ENCODE data around the gene COA7. TPM values are rescaled to one million over a fixed set of nuclear protein-coding genes. Genes with fewer than 3 reads are reported as not detected.
A peak's percentile ranks its signal among the peaks of the same experiment; 100 is the strongest.

COA7 gene
- total RNA-seq, 2 donors from 2014 or later, result 1.9 to 3.9 TPM

DNA sequence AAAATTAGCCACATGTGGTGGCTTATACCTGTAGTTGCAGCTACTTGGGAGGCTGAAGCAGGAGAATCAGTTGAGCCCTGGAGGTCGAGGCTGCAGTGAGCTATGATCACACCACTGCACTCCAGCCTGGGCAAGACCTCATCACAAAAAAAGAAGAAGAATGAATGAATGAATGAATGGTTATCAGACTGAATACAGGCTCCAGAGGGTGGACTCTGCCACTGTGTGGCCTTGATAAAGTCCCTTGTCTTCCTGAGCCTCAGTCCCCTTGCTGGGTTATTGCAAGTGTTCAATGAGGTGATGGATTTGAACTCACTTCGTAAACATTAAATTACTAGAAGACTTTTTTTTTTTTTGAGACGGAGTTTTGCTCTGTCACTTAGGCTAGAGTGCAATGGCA, 40.4 kb downstream of the COA7 start:
- ATAC-seq, result no peak

GRCh38 chr1:52654063-52654462, 44.1 kb downstream of the COA7 start:
- peaks cover 3% of the 10 kb centered on the region for H3K36me3 Mint-ChIP-seq (ENCODE audit: low read depth)
- H3K9me3 ChIP-seq (ENCODE audit: control insufficient read depth, low read length, poor library complexity, severe bottlenecking), result no peaks in the 10 kb centered on the region
- H3K27ac Mint-ChIP-seq, result peak overlapping the region; percentile 81
- H3K27me3 Mint-ChIP-seq, result no peaks in the 10 kb centered on the region
- DNase-seq (no peak), ATAC-seq (no peak)
- no peak overlapping the region for H3K4me3 Mint-ChIP-seq
- peaks cover 10% of the 10 kb centered on the region for H3K4me1 Mint-ChIP-seq

More for the DNA sequence above, 40.4 kb downstream of the COA7 start:
- H3K9me3 ChIP-seq (ENCODE audit: control insufficient read depth, low read length, poor library complexity, severe bottlenecking), result no peaks in the 10 kb centered on the region
- Mint-ChIP-seq H3K4me1 (peaks cover 4% of the 10 kb centered on the region), H3K4me3 (no peak overlapping the region), H3K36me3 (ENCODE audit: low read depth) (no peaks in the 10 kb centered on the region), H3K27me3 (no peaks in the 10 kb centered on the region), H3K27ac (no peak overlapping the region)
- DNase-seq, result no peak

DNA sequence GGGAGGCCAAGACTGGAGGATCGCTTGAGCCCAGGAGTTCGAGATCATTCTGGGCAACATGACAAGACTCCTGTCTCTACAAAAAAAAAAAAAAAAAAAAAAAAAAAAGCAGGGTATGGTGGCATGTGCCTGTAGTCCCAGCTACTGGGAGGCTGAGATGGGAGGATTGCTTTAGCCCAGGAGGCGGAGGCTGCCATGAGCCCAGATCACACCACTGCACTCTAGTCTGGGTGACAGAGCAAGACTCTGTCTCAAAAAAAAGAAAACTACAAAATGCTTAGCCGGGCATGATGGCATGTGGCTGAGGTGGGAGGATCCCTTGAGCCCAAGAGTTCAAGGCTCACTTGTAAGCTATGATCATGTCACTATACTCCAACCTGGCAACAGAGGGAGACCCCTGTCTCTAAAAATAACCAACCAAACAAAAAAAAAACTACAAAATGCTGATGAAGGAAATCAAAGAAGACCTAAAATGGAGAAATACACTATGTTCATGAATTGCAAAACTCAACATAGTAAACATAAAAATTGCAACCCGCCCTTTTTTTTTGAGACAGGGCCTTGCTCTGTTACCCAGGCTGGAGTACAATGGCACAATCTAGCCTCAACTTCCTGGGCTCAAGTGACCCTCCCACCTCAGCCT, 44.8 kb downstream of the COA7 start:
- Mint-ChIP-seq H3K27me3 (no peaks in the 10 kb centered on the region), H3K4me1 (peaks cover 13% of the 10 kb centered on the region), H3K36me3 (ENCODE audit: low read depth) (peaks cover 7% of the 10 kb centered on the region), H3K4me3 (no peak overlapping the region), H3K27ac (peak overlapping the region; percentile 81)
- no peak for ATAC-seq
- no peaks in the 10 kb centered on the region for H3K9me3 ChIP-seq (ENCODE audit: control insufficient read depth, low read length, poor library complexity, severe bottlenecking)
- no peak for DNase-seq

- ATAC-seq (no peak), DNase-seq (no peak)
- H3K36me3 Mint-ChIP-seq (ENCODE audit: low read depth), result peaks cover 8% of the 10 kb centered on the region
- no peaks in the 10 kb centered on the region for H3K9me3 ChIP-seq (ENCODE audit: control insufficient read depth, low read length, poor library complexity, severe bottlenecking)
- peaks cover 13% of the 10 kb centered on the region for H3K4me1 Mint-ChIP-seq
- H3K27me3 Mint-ChIP-seq, result no peaks in the 10 kb centered on the region
- no peak overlapping the region for H3K4me3 Mint-ChIP-seq
- peak overlapping the region; percentile 24 for H3K27ac Mint-ChIP-seq
Observed at GRCh38 chr1:52651904-52652303, 46.2 kb downstream of the COA7 start.

DNA sequence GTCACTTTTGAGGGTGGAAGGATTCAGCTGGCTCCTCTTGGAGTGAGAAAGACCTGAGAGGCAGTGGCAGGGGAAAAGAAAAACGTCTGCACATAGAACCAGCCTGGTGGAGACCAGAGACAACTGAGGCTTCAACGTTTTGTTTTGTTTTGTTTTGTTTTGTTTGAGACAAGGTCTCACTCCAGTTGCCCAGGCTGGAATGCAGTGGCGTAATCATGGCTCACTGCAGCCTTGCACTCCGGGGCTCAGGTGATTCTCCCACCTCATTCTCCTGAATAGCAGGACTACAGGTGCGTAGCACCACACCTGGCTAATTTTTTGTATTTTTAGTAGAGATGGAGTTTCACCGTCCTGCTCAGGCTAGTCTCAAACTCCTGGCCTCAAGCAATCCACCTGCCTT, 52.9 kb downstream of the COA7 start:
- Mint-ChIP-seq H3K27ac (no peak overlapping the region), H3K4me1 (peaks cover 25% of the 10 kb centered on the region), H3K36me3 (ENCODE audit: low read depth) (peaks cover 14% of the 10 kb centered on the region), H3K27me3 (no peaks in the 10 kb centered on the region), H3K4me3 (no peak overlapping the region)
- H3K9me3 ChIP-seq (ENCODE audit: control insufficient read depth, low read length, poor library complexity, severe bottlenecking), result no peaks in the 10 kb centered on the region
- no peak for ATAC-seq
- DNase-seq, result no peak

GRCh38 chr1:52641307-52641706, 56.8 kb downstream of the COA7 start:
- peak overlapping the region; percentile 52 for H3K4me3 Mint-ChIP-seq
- no peak for ATAC-seq
- H3K9me3 ChIP-seq (ENCODE audit: control insufficient read depth, low read length, poor library complexity, severe bottlenecking), result no peaks in the 10 kb centered on the region
- H3K27ac Mint-ChIP-seq, result peak overlapping the region; percentile 46
- H3K36me3 Mint-ChIP-seq (ENCODE audit: low read depth), result peaks cover 11% of the 10 kb centered on the region
- DNase-seq, result no peak
- H3K4me1 Mint-ChIP-seq, result peaks cover 43% of the 10 kb centered on the region
- no peaks in the 10 kb centered on the region for H3K27me3 Mint-ChIP-seq

- no peak for ATAC-seq
- H3K4me1 Mint-ChIP-seq, result peaks cover 43% of the 10 kb centered on the region
Observed at GRCh38 chr1:52640697-52641096, 57.5 kb downstream of the COA7 start.

DNA sequence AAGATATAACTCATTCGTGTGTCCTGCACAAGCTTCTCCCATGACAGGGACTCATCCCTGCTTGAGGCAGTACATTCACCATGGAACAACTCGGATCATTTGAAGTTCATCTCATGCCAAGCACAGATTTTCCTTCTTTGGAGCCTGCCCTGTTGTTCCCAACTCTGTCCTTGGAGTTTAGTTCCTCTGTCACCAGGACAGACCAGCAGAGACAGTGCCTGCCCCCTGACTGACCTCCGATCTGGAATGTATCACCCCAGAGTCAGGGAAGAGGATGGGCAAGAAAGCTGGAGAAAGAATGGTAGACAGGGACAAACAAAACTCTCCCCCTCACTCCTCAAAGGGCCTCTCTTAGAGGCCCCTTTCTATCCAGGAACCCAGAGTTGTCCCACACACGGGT, 60.2 kb downstream of the COA7 start:
- ATAC-seq (no peak), DNase-seq (no peak)
- Mint-ChIP-seq H3K36me3 (ENCODE audit: low read depth) (peaks cover 12% of the 10 kb centered on the region), H3K27me3 (no peaks in the 10 kb centered on the region), H3K4me1 (peaks cover 58% of the 10 kb centered on the region), H3K27ac (peak overlapping the region; percentile 100), H3K4me3 (peak overlapping the region; percentile 95)
- no peaks in the 10 kb centered on the region for H3K9me3 ChIP-seq (ENCODE audit: control insufficient read depth, low read length, poor library complexity, severe bottlenecking)

More at GRCh38 chr1:52640697-52641096, 57.5 kb downstream of the COA7 start:
- DNase-seq, result no peak
- Mint-ChIP-seq H3K4me3 (no peak overlapping the region), H3K27me3 (no peaks in the 10 kb centered on the region), H3K27ac (peak overlapping the region; percentile 46), H3K36me3 (ENCODE audit: low read depth) (peaks cover 11% of the 10 kb centered on the region)
- H3K9me3 ChIP-seq (ENCODE audit: control insufficient read depth, low read length, poor library complexity, severe bottlenecking), result no peaks in the 10 kb centered on the region

- Mint-ChIP-seq H3K36me3 (ENCODE audit: low read depth) (peaks cover 12% of the 10 kb centered on the region), H3K27me3 (no peaks in the 10 kb centered on the region), H3K27ac (peak overlapping the region; percentile 100), H3K4me1 (peaks cover 58% of the 10 kb centered on the region), H3K4me3 (peak overlapping the region; percentile 95)
- H3K9me3 ChIP-seq (ENCODE audit: control insufficient read depth, low read length, poor library complexity, severe bottlenecking), result no peaks in the 10 kb centered on the region
- peak; percentile 22 to 55 (median 47) for DNase-seq
- ATAC-seq, result peak; percentile 75
Observed at GRCh38 chr1:52636721-52637695, 61.1 kb downstream of the COA7 start.

- no peaks in the 10 kb centered on the region for H3K9me3 ChIP-seq (ENCODE audit: control insufficient read depth, low read length, poor library complexity, severe bottlenecking)
- Mint-ChIP-seq H3K4me3 (peak overlapping the region; percentile 69), H3K36me3 (ENCODE audit: low read depth) (peaks cover 7% of the 10 kb centered on the region), H3K4me1 (peaks cover 57% of the 10 kb centered on the region), H3K27me3 (no peaks in the 10 kb centered on the region), H3K27ac (peak overlapping the region; percentile 100)
- no peak for ATAC-seq
- DNase-seq, result no peak
Observed at GRCh38 chr1:52635321-52636089, 62.6 kb downstream of the COA7 start.
